ENCODE measurements around the gene IPPK. TPM values are rescaled to one million over a fixed set of nuclear protein-coding genes. Genes with fewer than 3 reads are reported as not detected.

Gene IPPK
- 9.6 and 24.5 TPM in 2 replicates for total RNA-seq (2014; rRNA removed; shearing (Covaris generic))

GRCh38 chr9:92669890-92670708 lies at the start of gene IPPK:
IPPK (minus strand) TSS chr9:92670131; CDS start chr9:92669988, 143 bp downstream.
- DNase-seq (ENCODE audit: low read depth), result peak; percentile 99

DNA sequence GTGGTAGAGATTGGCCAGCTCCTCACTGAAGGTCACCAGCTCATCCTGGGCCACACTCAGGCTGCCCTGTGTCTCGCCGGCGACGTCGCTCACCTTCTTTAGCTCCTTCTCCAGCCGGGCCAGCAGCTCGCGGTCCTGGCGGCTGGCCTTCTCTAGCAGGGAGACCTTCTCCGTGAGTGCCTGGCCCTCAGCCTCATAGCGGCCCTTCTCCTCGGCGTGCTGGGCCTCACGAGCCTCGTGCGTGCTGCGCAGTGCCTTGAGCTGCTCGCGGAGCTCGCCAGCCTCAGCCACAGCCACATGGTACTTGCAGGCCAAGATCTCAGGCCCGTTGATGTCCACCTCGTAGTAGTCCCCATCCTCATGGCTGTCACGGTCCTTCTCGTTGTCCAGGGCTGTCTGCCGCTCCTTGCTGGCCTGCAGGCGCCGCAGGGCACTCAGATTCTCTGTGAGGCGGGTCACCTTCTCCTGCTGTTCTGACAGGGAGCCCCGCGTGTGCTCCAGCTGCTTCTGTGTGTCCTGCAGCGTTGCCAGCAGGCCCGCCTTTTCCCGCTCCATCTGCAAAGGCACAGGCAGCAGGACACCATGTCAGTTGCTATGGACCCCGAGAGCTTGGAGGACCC lies 49.2 kb upstream of the IPPK start:
- DNase-seq (ENCODE audit: low read depth), result no peak

GRCh38 chr9:92718086-92719001 lies 48.4 kb upstream of the IPPK start:
- no peak for DNase-seq (ENCODE audit: low read depth)

GRCh38 chr9:92717201-92718085 lies 47.5 kb upstream of the IPPK start:
- DNase-seq (ENCODE audit: low read depth), result no peak

GRCh38 chr9:92716557-92716956 lies 46.6 kb upstream of the IPPK start:
- DNase-seq (ENCODE audit: low read depth), result peak; percentile 32

- DNase-seq (ENCODE audit: low read depth), result no peak
These were observed 45.7 kb upstream of the IPPK start for GRCh38 chr9:92715488-92716231.

DNA sequence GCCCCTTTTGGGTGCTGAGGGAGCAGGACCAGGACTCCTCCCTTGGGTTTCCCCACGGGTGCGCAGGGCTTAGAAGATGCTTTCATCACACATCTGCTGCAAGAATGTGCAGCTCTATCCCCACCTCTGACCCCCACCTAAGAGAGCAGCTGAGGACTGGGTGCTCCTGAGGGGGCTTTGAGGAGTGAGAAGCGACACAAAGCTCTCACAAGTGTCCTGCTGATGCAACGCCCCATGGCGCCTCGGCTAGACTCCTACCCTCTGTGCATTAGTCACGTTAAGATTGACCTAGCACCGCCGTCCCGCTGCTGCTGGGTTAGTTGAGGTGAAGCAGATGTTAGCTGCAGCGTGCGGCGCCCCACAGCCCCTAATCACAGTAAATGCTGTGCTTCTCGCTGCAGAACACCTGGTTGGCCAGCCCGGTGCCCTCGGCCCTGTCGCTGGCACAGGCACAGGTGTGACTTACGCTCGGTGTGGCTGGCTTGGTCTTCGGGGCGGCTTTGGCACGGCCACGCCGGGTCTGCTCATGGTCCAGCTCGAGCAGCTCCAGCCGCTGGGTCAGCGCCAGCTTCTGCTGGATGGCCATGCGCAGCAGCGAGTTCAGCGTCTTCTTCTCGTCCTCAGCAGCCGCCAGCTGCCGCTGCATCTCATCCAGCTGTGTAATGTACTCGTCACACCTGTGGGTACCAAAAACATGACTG lies 45.0 kb upstream of the IPPK start:
- no peak for DNase-seq (ENCODE audit: low read depth)

- no peak for DNase-seq (ENCODE audit: low read depth)
These were observed 44.1 kb upstream of the IPPK start for GRCh38 chr9:92714016-92714415.

DNA sequence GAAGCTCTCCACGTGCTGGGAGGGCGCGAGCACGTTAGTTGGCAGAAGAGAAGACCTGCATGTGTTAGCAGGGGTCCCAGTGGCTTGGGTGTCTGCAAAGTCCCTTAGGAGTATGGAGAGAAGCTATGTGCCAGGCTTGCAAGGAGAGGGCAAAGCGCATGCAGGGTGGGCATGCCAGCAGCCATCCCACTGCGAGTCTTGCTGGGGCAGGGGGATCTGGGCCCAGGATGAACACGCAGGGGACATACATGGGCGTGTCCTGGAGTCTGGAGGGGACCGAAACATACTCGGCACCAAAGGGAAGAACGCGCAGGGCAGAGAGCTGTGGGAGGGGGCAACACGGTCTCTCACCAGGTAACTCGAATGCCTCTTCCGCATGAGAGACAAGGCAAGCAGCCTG lies 43.6 kb upstream of the IPPK start:
- DNase-seq (ENCODE audit: low read depth), result no peak

- no peak for DNase-seq (ENCODE audit: low read depth)
These were observed 42.8 kb upstream of the IPPK start for GRCh38 chr9:92712767-92713166.

DNA sequence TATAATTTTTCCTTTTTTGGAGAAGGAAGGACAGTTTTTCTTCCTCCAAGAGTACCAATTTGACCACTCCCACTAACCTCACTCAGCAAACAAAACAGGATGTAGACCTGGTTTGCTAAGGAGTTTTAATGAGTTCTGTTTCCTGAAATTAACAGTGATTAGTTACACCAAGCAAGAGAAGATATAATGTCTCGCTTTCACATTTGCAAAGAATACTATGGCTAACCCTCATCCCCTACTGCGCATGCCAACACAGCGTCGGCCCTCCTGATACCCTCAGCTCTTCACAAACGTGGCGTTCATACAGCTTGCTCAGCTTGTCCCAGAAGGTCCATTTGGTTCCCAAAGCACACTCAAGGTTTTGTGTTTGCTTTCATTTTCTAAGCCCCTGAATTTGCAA lies 41.9 kb upstream of the IPPK start:
- no peak for DNase-seq (ENCODE audit: low read depth)

DNA sequence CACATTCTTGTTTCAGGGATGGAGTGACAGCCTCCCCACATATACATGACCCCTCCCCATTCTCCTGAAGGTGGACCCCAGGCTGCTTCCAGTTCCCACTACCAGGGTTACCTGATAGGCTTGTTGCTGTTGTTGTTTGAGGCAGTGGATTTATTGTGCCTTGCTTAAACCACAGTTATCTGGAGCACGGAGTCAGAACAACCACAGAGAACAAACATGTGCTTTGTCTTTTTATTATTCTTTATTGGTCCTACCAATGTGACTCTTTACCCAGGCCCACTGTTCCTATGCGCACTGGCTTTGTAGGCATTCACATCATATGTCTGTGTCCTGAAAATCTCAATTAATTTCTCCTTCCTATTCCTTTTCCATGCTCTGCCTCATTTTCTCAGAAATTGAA lies 41.2 kb upstream of the IPPK start:
- DNase-seq (ENCODE audit: low read depth), result no peak

DNA sequence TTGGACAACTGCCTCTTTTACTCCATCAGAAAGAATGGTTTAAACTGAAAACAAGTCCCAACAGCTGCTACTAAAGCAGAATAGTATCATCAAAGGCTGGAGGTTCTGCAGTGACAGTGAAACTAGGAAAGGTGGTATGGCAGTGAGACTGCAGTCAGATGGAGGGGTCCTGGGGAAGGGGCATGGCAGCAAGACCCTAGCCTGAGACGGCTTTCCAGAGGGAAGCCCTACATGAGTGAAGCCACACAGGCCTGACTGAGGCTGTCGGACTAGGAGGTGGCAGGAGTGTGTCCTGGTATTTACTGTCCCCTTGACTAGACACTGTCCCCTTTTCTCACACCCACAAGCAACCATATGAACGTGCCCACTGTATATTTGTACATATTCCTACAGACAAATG lies 40.4 kb upstream of the IPPK start:
- no peak for DNase-seq (ENCODE audit: low read depth)

DNA sequence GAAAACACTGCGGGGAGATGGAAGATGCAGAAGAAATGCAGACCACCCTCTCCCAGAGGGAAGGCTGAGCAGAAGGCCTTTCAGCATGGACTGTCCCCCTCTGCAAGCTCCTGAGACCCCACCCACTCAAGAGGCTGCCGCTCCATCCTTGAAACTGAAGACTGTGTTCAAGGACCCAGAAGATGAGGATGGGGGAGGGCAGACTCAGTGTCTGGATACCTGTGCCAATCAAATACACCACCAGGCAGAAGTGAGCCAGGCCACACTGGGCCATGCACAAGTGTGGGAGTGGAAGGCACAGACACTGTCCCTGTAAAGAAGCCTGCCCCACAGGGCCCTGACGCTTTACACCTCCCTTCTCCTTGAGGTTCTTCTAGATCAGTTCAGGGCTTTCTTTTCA lies 40.0 kb upstream of the IPPK start:
- DNase-seq (ENCODE audit: low read depth), result no peak

GRCh38 chr9:92709240-92709639 lies 39.3 kb upstream of the IPPK start:
- no peak for DNase-seq (ENCODE audit: low read depth)

DNA sequence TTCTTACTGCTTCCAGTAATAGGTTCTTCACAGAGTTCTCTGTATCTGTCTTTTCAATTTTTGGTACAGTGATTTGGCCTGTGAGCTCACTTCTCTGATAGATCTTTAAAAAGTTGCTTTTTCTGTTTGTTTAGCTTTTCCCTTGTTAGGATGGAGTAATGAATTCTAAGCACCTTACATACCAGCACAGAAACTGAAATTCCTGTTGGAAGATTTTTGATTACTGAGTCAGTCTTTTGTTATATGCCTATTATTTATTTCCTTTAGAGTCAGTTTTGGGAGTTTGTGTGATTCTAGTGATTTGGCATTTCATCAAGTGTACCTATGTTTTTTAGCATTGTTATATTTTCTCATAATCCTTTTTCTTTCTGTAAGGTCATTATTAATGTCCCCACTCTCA lies 37.6 kb upstream of the IPPK start:
- peak; percentile 15 for DNase-seq (ENCODE audit: low read depth)

GRCh38 chr9:92706218-92706940 lies 36.4 kb upstream of the IPPK start:
- peak; percentile 42 for DNase-seq (ENCODE audit: low read depth)

GRCh38 chr9:92704528-92704927 lies 34.6 kb upstream of the IPPK start:
- no peak for DNase-seq (ENCODE audit: low read depth)

GRCh38 chr9:92696619-92697018 lies 26.7 kb upstream of the IPPK start:
- no peak for DNase-seq (ENCODE audit: low read depth)
